ENCODE results near the gene MTFP1. TPM values are rescaled to one million over a fixed set of nuclear protein-coding genes. Genes with fewer than 3 reads are reported as not detected.

MTFP1 gene
- total and polyA plus RNA-seq, 2 of the 4 experiments (the other 2 are of a cell fraction) = 7.3 to 7.7 TPM

DNA sequence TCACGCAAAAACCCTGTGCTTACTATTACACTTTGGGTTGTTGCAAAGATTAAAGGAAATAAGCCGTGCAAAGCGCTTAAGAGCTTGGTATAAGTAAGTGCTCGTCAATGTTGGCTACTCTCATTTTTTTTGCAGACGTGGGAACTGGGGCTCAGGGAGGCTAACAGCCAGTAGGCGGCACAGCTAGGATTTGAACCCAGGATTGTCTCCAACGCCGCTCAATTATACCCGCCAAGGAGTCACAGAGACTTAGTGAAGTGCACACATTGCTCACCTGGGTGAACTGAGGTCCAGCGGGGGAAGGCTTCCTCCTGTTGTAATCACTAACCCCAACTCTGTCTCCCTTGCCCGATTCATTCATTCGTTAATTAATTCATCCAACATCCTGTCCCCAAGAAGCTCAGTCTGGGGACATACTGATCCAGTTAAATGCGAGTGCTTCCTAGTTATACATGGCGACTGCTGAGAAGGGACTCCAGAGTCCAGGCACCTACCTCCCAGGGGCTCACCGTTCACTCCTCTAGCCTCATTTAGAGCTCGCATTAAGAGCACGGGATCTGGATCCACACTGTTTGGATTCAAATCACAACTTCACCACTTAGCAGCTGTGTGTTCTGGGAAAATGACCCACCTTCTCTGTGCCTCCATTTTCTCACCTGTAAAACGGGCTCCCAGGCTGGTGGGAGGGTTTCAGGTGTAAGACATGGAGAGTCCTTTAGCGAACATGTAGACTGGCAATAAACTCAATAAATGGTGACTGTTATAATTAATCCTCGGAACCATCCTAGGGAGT is 838 bp upstream of the MTFP1 start:
- TF ChIP-seq MAZ (IDR thresholded peaks at IDR 0.05; ENCODE audit: borderline replicate concordance, low read depth, low read length) = no peak
- no peak for TF ChIP-seq RAD21 (IDR thresholded peaks at IDR 0.05; ENCODE audit: low read length)
- TF ChIP-seq SMC3 (IDR thresholded peaks at IDR 0.05; ENCODE audit: low read depth, low read length) = no peak
- no peak for TF ChIP-seq FOS (IDR thresholded peaks at IDR 0.05; ENCODE audit: low read depth, low read length)
- TF ChIP-seq POLR2A (IDR thresholded peaks at IDR 0.05; ENCODE audit: low read depth, low read length) = no peak
- no peak for TF ChIP-seq RFX5 (IDR thresholded peaks at IDR 0.05; ENCODE audit: low read depth, low read length)
- TF ChIP-seq MAFK (IDR thresholded peaks at IDR 0.05; ENCODE audit: low read depth, low read length) = no peak
- TF ChIP-seq, protein P1, sequence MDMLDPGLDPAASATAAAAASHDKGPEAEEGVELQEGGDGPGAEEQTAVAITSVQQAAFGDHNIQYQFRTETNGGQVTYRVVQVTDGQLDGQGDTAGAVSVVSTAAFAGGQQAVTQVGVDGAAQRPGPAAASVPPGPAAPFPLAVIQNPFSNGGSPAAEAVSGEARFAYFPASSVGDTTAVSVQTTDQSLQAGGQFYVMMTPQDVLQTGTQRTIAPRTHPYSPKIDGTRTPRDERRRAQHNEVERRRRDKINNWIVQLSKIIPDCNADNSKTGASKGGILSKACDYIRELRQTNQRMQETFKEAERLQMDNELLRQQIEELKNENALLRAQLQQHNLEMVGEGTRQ (IDR thresholded peaks at IDR 0.05; ENCODE audit: low read depth, low read length) = no peak
- TF ChIP-seq MXI1 (IDR thresholded peaks at IDR 0.05; ENCODE audit: borderline replicate concordance, low read depth, low read length) = no peak
- TF ChIP-seq CEBPB (IDR thresholded peaks at IDR 0.05; ENCODE audit: low read depth, low read length) = no peak
- TF ChIP-seq, protein P2, sequence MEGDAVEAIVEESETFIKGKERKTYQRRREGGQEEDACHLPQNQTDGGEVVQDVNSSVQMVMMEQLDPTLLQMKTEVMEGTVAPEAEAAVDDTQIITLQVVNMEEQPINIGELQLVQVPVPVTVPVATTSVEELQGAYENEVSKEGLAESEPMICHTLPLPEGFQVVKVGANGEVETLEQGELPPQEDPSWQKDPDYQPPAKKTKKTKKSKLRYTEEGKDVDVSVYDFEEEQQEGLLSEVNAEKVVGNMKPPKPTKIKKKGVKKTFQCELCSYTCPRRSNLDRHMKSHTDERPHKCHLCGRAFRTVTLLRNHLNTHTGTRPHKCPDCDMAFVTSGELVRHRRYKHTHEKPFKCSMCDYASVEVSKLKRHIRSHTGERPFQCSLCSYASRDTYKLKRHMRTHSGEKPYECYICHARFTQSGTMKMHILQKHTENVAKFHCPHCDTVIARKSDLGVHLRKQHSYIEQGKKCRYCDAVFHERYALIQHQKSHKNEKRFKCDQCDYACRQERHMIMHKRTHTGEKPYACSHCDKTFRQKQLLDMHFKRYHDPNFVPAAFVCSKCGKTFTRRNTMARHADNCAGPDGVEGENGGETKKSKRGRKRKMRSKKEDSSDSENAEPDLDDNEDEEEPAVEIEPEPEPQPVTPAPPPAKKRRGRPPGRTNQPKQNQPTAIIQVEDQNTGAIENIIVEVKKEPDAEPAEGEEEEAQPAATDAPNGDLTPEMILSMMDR (conservative IDR thresholded peaks at IDR 0.05; ENCODE audit: low read depth, low read length) = no peak
- no peak for TF ChIP-seq RCOR1 (IDR thresholded peaks at IDR 0.05; ENCODE audit: insufficient replicate concordance, low read length)
- Histone ChIP-seq H3K9me3 (ENCODE audit: control insufficient read depth, insufficient read depth, low read length) (no peaks in the 10 kb centered on the region), H3K27ac (ENCODE audit: insufficient read depth, low read length) (peak overlapping the region; percentile 13), H3K36me3 (ENCODE audit: control insufficient read depth, insufficient read depth, low read length) (peaks cover 9% of the 10 kb centered on the region), H4K5ac (ENCODE audit: low read depth, low read length) (peak overlapping the region; percentile 59), H2AFZ (replicated peaks; ENCODE audit: low read length, poor library complexity) (peak overlapping the region; percentile 96), H4K20me1 (ENCODE audit: insufficient read depth, low read length) (no peaks in the 10 kb centered on the region), H3K56ac (ENCODE audit: extremely low read depth, insufficient read depth, low read length) (peak overlapping the region; percentile 59; the same call in 1 of the 2 replicates), H3K14ac (replicated peaks; ENCODE audit: low read depth, low read length) (peak overlapping the region; percentile 77), H2BK5ac (ENCODE audit: low read depth, low read length, poor library complexity, severe bottlenecking) (peak overlapping the region; percentile 69), H3K4ac (ENCODE audit: low read depth, low read length) (peak overlapping the region; percentile 83), H3K4me1 (ENCODE audit: control insufficient read depth, insufficient read depth, low read length) (peaks cover 24% of the 10 kb centered on the region), H2BK15ac (ENCODE audit: low read depth, low read length) (peak overlapping the region; percentile 40; the same call in 1 of the 3 replicates), H2AK5ac (ENCODE audit: low read depth, low read length) (peak overlapping the region; percentile 95), H3K18ac (ENCODE audit: low read depth, low read length) (peak overlapping the region; percentile 12; the same call in 1 of the 2 replicates), H4K91ac (ENCODE audit: insufficient read depth, low read depth, low read length) (peak overlapping the region; percentile 47), H3K23ac (ENCODE audit: low read depth, low read length) (peak overlapping the region; percentile 53; the same call in 1 of the 2 replicates), H2AK9ac (replicated peaks; ENCODE audit: low read depth, low read length, poor library complexity) (peak overlapping the region; percentile 100), H3K9ac (ENCODE audit: low read depth, low read length) (peak overlapping the region; percentile 94; the same call in 1 of the 2 replicates), H3K9me1 (ENCODE audit: insufficient read depth, low read length) (peaks cover 17% of the 10 kb centered on the region), H2BK120ac (ENCODE audit: low read depth, low read length) (peak overlapping the region; percentile 46), H3K27me3 (ENCODE audit: control insufficient read depth, insufficient read depth, low read length) (no peaks in the 10 kb centered on the region), H4K8ac (ENCODE audit: low read depth in 2 of 2, low read length in 2 of 2) (peak overlapping the region; percentile 41 to 90), H2BK20ac (ENCODE audit: low read depth, low read length) (peak overlapping the region; percentile 72; the same call in 1 of the 2 replicates), H3K4me2 (ENCODE audit: low read depth, low read length) (peak overlapping the region; percentile 53), H3K4me3 (ENCODE audit: insufficient read depth, low read depth, low read length) (peak overlapping the region; percentile 19; the same call in 1 of the 2 replicates), H3K79me1 (ENCODE audit: low read depth in 1 of 2, low read length in 2 of 2) (peaks cover 17 to 41% of the 10 kb centered on the region in 2 experiments; a peak in 3 of 4 replicates)
- ChIA-PET POLR2A (ENCODE audit: unreplicated experiment) (interaction anchor here (0.6 kb wide), 1 partner anchor 50 kb away, joined by 5 read pairs; no protein-coding TSS in a partner anchor), CTCF (interaction anchor here (0.7 to 1.5 kb wide), 5 partner anchors 10 to 60 kb away, joined by 3 to 5 read pairs (median 4); no protein-coding TSS in a partner anchor)
- dilution Hi-C loops (cut with HindIII; ENCODE audit: low sequenced_read_pairs, unreplicated experiment) = no loop called here
- ATAC-seq (ENCODE audit: low read depth) (no peak), DNase-seq (peak; percentile 28)
- intact Hi-C loops (cut with micrococcal nuclease) = no loop called here
- WGBS, 2 experiments (ENCODE audit: extremely low coverage in 2 of 2, insufficient read length in 1 of 2) = 69% methylated on average over 5 of the region's 20 CpGs; no CpG with 5 or more reads in 1 of the 2 experiments
- BruUV-seq (replicated peaks) = no TSS peak
- in situ Hi-C loops (cut with MboI; ENCODE audit: low sequenced_read_pairs) = no loop called here
